Activated naive CD4-positive, alpha-beta T cell treated with anti-CD3 and anti-CD28 coated beads, Interleukin-2, amount 10 ng/mL, durations not matched to agents 7 days and 5 days (primary cell): ENCODE results near the gene GCN1.

Experiments
- CTCF ChIA-PET: fragments of 350-600 bp; sonication (Branson Sonifier 250); formaldehyde crosslinking; loops from one replicate; lab custom pipeline; 2021; ENCODE audit warnings: antibody characterized with exemption; lab: Charles Lee
- DNase-seq: peaks from one replicate; pipeline ENCODE4 v3.0.0-alpha.2; 2020
- H3K27ac Mint-ChIP-seq: one replicate; pipeline ENCODE4 v1.8.0; 2021; ENCODE audit warnings: mild to moderate bottlenecking, moderate library complexity, mixed read lengths
- H3K27me3 Mint-ChIP-seq: one replicate; pipeline ENCODE4 v1.8.0; 2021; ENCODE audit warnings: mild to moderate bottlenecking, mixed read lengths
- H3K36me3 Mint-ChIP-seq: one replicate; pipeline ENCODE4 v1.8.0; 2021; ENCODE audit warnings: mixed read lengths
- H3K4me1 Mint-ChIP-seq: one replicate; pipeline ENCODE4 v1.8.0; 2021; ENCODE audit warnings: mixed read lengths
- H3K4me3 Mint-ChIP-seq: one replicate; pipeline ENCODE4 v1.8.0; 2021; ENCODE audit warnings: mild to moderate bottlenecking, moderate library complexity, mixed read lengths
- H3K9me3 Mint-ChIP-seq: one replicate; pipeline ENCODE4 v1.8.0; 2021; ENCODE audit warnings: mixed read lengths

The GCN1 gene

DNA sequence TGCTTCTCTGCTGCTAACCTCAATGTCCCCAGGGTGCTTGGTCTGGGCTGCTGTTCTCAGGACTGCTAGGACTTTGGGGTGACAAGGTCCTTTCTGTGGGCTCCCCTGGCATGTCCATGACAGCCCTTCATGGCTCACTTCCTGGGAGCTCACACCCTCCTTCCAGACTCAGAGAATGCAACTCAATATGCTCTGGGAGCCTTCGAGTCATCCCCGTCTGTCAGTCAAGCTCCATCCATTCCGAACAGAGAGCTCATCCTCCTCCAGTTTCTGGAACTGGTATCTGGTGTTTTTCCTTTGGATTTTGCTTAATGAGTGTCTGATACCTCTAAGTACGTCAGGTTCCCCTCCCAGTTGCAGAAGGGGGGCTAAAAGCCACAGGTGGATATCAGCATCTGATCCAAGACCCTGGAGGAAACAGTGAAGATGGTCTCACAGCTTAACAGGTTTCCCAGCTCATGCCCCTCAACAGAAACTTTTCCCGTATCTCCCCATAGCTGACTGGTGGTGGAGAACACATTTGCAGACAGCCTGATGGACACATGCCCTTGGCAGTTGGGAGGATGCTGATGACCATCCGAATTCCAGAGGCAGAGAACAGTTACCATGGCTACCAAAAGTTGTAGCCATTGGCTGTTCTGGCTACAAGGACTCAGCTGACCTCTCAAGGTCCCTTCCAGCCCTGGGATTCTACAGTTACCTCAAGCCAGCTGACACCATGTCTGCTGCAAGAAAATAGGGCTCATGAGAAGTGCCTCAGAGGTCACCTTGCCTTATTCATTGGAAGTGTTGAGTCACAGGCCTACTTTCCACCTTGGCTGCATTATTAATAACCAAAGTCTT lies 68.5 kb downstream of the GCN1 start:
- peak overlapping the region; percentile 78 for H3K27ac Mint-ChIP-seq
- no peaks in the 10 kb centered on the region for H3K9me3 Mint-ChIP-seq
- peaks cover 39% of the 10 kb centered on the region for H3K36me3 Mint-ChIP-seq
- H3K4me1 Mint-ChIP-seq = peaks cover 42% of the 10 kb centered on the region
- no peaks in the 10 kb centered on the region for H3K27me3 Mint-ChIP-seq
- DNase-seq = no peak
- H3K4me3 Mint-ChIP-seq = no peak overlapping the region
- CTCF ChIA-PET = interaction anchor here (1.6 kb wide), 1 partner anchor 10 kb away, joined by 5 read pairs; no protein-coding TSS in a partner anchor

- no peaks in the 10 kb centered on the region for H3K9me3 Mint-ChIP-seq
- peak overlapping the region; percentile 5 for H3K27ac Mint-ChIP-seq
- CTCF ChIA-PET = no interaction called here
Observed at GRCh38 chr12:120125029-120125428, 69.5 kb downstream of the GCN1 start.

DNA sequence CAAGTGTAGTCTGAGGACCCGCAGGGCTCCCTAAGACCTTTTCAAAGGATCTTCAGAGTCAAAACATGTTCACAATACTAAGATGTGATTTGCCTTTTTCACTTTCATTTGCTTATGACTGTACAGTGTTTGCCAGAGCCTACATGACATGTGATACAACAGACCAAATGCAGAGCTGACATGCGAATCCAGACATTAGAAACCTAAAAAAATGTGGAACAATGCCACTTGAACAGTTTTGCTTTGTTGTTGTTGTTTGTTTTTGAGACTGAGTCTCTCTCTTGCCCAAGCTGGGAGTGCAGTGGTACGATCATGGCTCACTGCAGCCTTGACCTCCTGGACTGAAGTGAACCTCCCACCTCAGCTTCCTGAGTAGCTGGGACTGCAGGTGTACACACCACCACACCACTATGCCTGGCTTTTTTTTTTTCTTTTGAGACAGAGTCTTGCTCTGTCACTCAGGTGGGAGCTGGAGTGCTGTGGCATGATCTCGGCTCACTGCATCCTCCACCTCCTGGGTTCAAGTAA lies 72.7 kb downstream of the GCN1 start:
- Mint-ChIP-seq H3K4me1 (peaks cover 71% of the 10 kb centered on the region), H3K36me3 (peaks cover 34% of the 10 kb centered on the region), H3K27me3 (no peaks in the 10 kb centered on the region), H3K27ac (peak overlapping the region; percentile 90), H3K9me3 (no peaks in the 10 kb centered on the region), H3K4me3 (peak overlapping the region; percentile 30)
- CTCF ChIA-PET = interaction anchor here (0.6 to 1.9 kb wide), 4 partner anchors 10 to 75 kb away, joined by 3 to 6 read pairs (median 5); no protein-coding TSS in a partner anchor
- DNase-seq = peak; percentile 52

More at GRCh38 chr12:120125029-120125428, 69.5 kb downstream of the GCN1 start:
- H3K4me3 Mint-ChIP-seq = no peak overlapping the region
- H3K36me3 Mint-ChIP-seq = peaks cover 39% of the 10 kb centered on the region
- DNase-seq = no peak
- H3K27me3 Mint-ChIP-seq = no peaks in the 10 kb centered on the region
- peaks cover 52% of the 10 kb centered on the region for H3K4me1 Mint-ChIP-seq

- CTCF ChIA-PET = interaction anchor here (0.6 to 1.9 kb wide), 3 partner anchors 11 to 75 kb away, joined by 3 to 6 read pairs (median 5); no protein-coding TSS in a partner anchor
- Mint-ChIP-seq H3K9me3 (no peaks in the 10 kb centered on the region), H3K36me3 (peaks cover 29% of the 10 kb centered on the region), H3K27me3 (no peaks in the 10 kb centered on the region), H3K27ac (peak overlapping the region; percentile 90), H3K4me3 (peak overlapping the region; percentile 7), H3K4me1 (peaks cover 66% of the 10 kb centered on the region)
- DNase-seq = no peak
Observed at GRCh38 chr12:120121343-120121742, 73.2 kb downstream of the GCN1 start.

DNA sequence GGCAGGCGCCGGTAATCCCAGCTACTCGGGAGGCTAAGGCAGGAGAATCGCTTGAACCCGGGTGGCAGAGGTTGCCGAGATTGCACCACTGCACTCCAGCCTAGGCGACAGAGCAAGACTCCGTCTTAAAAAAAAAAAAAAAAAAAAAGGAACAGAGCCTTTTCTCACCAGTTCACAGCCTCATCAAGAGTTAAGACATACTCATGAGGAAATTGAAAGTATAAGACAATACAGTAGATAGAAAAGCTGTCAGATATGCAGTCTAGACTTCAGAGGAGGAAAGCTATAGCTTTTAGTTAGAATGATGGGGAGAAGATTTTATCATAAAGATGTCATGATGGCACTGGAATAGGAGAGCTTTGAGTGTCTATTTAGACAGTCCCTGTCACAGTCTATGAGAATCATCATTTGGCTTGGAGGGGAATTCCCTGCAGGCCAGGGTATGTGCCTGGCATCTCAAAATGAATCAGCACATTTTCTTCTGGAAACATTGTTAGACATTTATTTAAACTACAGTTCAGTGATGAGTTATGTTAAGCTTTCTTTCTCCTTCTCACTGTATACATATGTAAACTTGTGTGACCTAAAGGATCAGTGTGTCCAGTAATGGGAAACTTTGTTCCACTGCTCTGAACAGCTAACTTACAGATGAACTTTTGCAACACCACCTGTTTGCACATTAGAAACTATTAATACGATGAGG lies 75.1 kb downstream of the GCN1 start:
- H3K4me1 Mint-ChIP-seq = peaks cover 79% of the 10 kb centered on the region
- CTCF ChIA-PET = interaction anchor here (0.7 to 1.0 kb wide), 2 partner anchors 8 to 28 kb away, joined by 3 read pairs; no protein-coding TSS in a partner anchor
- no peaks in the 10 kb centered on the region for H3K27me3 Mint-ChIP-seq
- DNase-seq = no peak
- H3K27ac Mint-ChIP-seq = peak overlapping the region; percentile 90
- peak overlapping the region; percentile 19 for H3K4me3 Mint-ChIP-seq
- H3K9me3 Mint-ChIP-seq = no peaks in the 10 kb centered on the region
- peaks cover 34% of the 10 kb centered on the region for H3K36me3 Mint-ChIP-seq

- Mint-ChIP-seq H3K27me3 (no peaks in the 10 kb centered on the region), H3K27ac (peak overlapping the region; percentile 72)
Observed at GRCh38 chr12:120118321-120119061, 76.0 kb downstream of the GCN1 start.

GRCh38 chr12:120117961-120118320 lies 76.6 kb downstream of the GCN1 start:
- DNase-seq = no peak
- Mint-ChIP-seq H3K27ac (peak overlapping the region; percentile 93), H3K4me1 (peaks cover 77% of the 10 kb centered on the region), H3K9me3 (no peaks in the 10 kb centered on the region), H3K36me3 (peaks cover 44% of the 10 kb centered on the region), H3K4me3 (peak overlapping the region; percentile 84), H3K27me3 (no peaks in the 10 kb centered on the region)
- CTCF ChIA-PET = interaction anchor here (1.0 to 1.1 kb wide), 3 partner anchors 14 to 184 kb away, joined by 3 to 6 read pairs (median 3); partner anchors contain the start of genes RPLP0 and SIRT4

More at GRCh38 chr12:120118321-120119061, 76.0 kb downstream of the GCN1 start:
- no peak for DNase-seq
- CTCF ChIA-PET = interaction anchor here (1.0 kb wide), 1 partner anchor 8 kb away, joined by 3 read pairs; no protein-coding TSS in a partner anchor
- H3K4me3 Mint-ChIP-seq = peak overlapping the region; percentile 84
- peaks cover 39% of the 10 kb centered on the region for H3K36me3 Mint-ChIP-seq
- peaks cover 77% of the 10 kb centered on the region for H3K4me1 Mint-ChIP-seq
- no peaks in the 10 kb centered on the region for H3K9me3 Mint-ChIP-seq

GRCh38 chr12:120116792-120117651 lies 77.5 kb downstream of the GCN1 start:
- Mint-ChIP-seq H3K27ac (peak overlapping the region; percentile 93), H3K36me3 (peaks cover 49% of the 10 kb centered on the region), H3K9me3 (no peaks in the 10 kb centered on the region), H3K27me3 (no peaks in the 10 kb centered on the region), H3K4me1 (peaks cover 82% of the 10 kb centered on the region), H3K4me3 (peak overlapping the region; percentile 84)
- peak; percentile 98 for DNase-seq
- CTCF ChIA-PET = interaction anchor here (1.0 to 1.1 kb wide), 3 partner anchors 13 to 185 kb away, joined by 3 to 6 read pairs (median 3); partner anchors contain the start of genes RPLP0 and SIRT4

GRCh38 chr12:120116441-120116791 lies 78.1 kb downstream of the GCN1 start, which contains the start of gene RAB35:
RAB35 (minus strand) TSS chr12:120116753; CDS start chr12:120116650, 103 bp downstream.
- Mint-ChIP-seq H3K36me3 (peaks cover 52% of the 10 kb centered on the region), H3K27me3 (no peaks in the 10 kb centered on the region), H3K4me3 (peak within 1 kb of the TSS; percentile 95), H3K4me1 (peaks cover 81% of the 10 kb centered on the region), H3K27ac (peak within 1 kb of the TSS; percentile 93), H3K9me3 (no peaks in the 10 kb centered on the region)
- DNase-seq = no peak
- CTCF ChIA-PET = interaction anchor here (0.9 kb wide), 1 partner anchor 113 kb away, joined by 3 read pairs; no protein-coding TSS in a partner anchor

GRCh38 chr12:120115692-120116440 lies 78.6 kb downstream of the GCN1 start:
- CTCF ChIA-PET = interaction anchor here (0.9 kb wide), 1 partner anchor 113 kb away, joined by 3 read pairs; no protein-coding TSS in a partner anchor
- peak; percentile 53 for DNase-seq
- no peaks in the 10 kb centered on the region for H3K27me3 Mint-ChIP-seq
- H3K4me1 Mint-ChIP-seq = peaks cover 81% of the 10 kb centered on the region
- peaks cover 52% of the 10 kb centered on the region for H3K36me3 Mint-ChIP-seq
- H3K4me3 Mint-ChIP-seq = peak overlapping the region; percentile 95
- H3K27ac Mint-ChIP-seq = peak overlapping the region; percentile 90
- H3K9me3 Mint-ChIP-seq = no peaks in the 10 kb centered on the region

GRCh38 chr12:120115066-120115465 lies 79.4 kb downstream of the GCN1 start:
- H3K4me3 Mint-ChIP-seq = peak overlapping the region; percentile 95
- CTCF ChIA-PET = interaction anchor here (0.8 kb wide), 1 partner anchor 28 kb away, joined by 3 read pairs; no protein-coding TSS in a partner anchor
- DNase-seq = no peak
- H3K4me1 Mint-ChIP-seq = peaks cover 81% of the 10 kb centered on the region
- H3K27me3 Mint-ChIP-seq = no peaks in the 10 kb centered on the region
- peaks cover 51% of the 10 kb centered on the region for H3K36me3 Mint-ChIP-seq
- no peaks in the 10 kb centered on the region for H3K9me3 Mint-ChIP-seq
- H3K27ac Mint-ChIP-seq = peak overlapping the region; percentile 6
